Uterus (tissue), 2 donors: ENCODE measurements around the gene WRAP73.

Source experiments
- POLR2A ChIP-seq, 2 donors: fragments of 450-650 bp; IDR thresholded peaks; one replicate each; pipeline ENCODE4 v1.6.1; 2016; ENCODE audit warnings: antibody characterized with exemption in 2 of 2, mild to moderate bottlenecking in 1 of 2, moderate library complexity in 1 of 2
- TF ChIP-seq, protein P1 (sequence below), 4 experiments: fragments of 200-600 bp in 2 of 4; fragments of 450-650 bp in 2 of 4; sonication (generic) in 2 of 4; IDR thresholded peaks; one replicate each; pipeline ENCODE4 v1.5.1; 2016 to 2019; ENCODE audit warnings: antibody characterized with exemption in 4 of 4, mild to moderate bottlenecking in 2 of 4, moderate library complexity in 1 of 4

DNA sequence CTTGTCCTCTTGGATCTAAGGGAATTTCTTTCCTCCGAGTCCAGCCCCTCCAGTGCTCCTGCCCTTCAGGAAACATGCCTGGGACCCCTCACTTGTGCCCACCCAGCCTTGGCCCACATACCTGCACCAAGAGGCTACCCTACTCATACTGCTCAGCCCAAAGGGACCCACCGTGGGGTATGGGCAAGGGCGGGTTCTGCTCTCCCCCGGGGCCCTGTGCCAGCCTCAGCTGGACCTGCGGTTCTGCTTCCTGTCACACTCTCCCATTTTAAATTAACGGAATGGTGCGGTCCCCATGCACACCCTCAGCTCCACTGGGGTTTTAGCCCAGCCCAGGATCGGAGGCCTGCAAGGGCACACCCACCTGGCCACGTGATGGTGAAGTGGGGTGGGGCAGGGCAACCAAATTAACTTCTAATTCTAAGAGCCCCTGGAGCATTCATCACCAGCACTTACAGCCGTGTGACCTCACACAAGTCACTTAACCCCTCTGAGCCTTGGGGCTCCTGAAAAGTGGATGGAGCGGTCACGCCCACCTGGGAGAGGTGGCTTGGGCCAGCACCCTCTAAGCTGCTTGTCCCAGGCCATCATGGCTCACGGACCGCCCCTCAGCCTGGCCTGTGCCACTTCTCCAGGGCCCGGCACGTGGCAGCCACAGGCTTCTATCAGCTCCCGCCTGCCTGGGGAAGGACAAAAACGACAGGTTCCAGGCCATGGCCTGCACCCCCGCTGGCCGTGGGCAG, 30.8 kb upstream of the WRAP73 start:
- TF ChIP-seq, protein P1, sequence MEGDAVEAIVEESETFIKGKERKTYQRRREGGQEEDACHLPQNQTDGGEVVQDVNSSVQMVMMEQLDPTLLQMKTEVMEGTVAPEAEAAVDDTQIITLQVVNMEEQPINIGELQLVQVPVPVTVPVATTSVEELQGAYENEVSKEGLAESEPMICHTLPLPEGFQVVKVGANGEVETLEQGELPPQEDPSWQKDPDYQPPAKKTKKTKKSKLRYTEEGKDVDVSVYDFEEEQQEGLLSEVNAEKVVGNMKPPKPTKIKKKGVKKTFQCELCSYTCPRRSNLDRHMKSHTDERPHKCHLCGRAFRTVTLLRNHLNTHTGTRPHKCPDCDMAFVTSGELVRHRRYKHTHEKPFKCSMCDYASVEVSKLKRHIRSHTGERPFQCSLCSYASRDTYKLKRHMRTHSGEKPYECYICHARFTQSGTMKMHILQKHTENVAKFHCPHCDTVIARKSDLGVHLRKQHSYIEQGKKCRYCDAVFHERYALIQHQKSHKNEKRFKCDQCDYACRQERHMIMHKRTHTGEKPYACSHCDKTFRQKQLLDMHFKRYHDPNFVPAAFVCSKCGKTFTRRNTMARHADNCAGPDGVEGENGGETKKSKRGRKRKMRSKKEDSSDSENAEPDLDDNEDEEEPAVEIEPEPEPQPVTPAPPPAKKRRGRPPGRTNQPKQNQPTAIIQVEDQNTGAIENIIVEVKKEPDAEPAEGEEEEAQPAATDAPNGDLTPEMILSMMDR (IDR thresholded peaks at IDR 0.05), result no peak
- no peak for TF ChIP-seq POLR2A (IDR thresholded peaks at IDR 0.05)
